HG03432 (cell line): Measurements from ENCODE around the gene ADGRF5.

Experiments
- ATAC-seq: cut with Tn5 transposase; IDR thresholded peaks from one replicate; pipeline ENCODE4 v1.9.1; 2021; ENCODE audit warnings: mild to moderate bottlenecking, moderate library complexity; ENCODE audit not compliant: unreplicated experiment

Gene ADGRF5, protein sequence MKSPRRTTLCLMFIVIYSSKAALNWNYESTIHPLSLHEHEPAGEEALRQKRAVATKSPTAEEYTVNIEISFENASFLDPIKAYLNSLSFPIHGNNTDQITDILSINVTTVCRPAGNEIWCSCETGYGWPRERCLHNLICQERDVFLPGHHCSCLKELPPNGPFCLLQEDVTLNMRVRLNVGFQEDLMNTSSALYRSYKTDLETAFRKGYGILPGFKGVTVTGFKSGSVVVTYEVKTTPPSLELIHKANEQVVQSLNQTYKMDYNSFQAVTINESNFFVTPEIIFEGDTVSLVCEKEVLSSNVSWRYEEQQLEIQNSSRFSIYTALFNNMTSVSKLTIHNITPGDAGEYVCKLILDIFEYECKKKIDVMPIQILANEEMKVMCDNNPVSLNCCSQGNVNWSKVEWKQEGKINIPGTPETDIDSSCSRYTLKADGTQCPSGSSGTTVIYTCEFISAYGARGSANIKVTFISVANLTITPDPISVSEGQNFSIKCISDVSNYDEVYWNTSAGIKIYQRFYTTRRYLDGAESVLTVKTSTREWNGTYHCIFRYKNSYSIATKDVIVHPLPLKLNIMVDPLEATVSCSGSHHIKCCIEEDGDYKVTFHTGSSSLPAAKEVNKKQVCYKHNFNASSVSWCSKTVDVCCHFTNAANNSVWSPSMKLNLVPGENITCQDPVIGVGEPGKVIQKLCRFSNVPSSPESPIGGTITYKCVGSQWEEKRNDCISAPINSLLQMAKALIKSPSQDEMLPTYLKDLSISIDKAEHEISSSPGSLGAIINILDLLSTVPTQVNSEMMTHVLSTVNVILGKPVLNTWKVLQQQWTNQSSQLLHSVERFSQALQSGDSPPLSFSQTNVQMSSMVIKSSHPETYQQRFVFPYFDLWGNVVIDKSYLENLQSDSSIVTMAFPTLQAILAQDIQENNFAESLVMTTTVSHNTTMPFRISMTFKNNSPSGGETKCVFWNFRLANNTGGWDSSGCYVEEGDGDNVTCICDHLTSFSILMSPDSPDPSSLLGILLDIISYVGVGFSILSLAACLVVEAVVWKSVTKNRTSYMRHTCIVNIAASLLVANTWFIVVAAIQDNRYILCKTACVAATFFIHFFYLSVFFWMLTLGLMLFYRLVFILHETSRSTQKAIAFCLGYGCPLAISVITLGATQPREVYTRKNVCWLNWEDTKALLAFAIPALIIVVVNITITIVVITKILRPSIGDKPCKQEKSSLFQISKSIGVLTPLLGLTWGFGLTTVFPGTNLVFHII (N-terminal part only)

GRCh38 chr6:46921731-46922130 is at the start of gene ADGRF5:
Gene ADGRF5 (minus strand): TSS chr6:46921938. CDS start chr6:46906762, 15,176 bp downstream.
- ATAC-seq = no peak

GRCh38 chr6:46969206-46969605 is 47.5 kb upstream of the ADGRF5 start:
- ATAC-seq = no peak

- no peak for ATAC-seq
Observed at GRCh38 chr6:46967826-46968349, 46.1 kb upstream of the ADGRF5 start.

DNA sequence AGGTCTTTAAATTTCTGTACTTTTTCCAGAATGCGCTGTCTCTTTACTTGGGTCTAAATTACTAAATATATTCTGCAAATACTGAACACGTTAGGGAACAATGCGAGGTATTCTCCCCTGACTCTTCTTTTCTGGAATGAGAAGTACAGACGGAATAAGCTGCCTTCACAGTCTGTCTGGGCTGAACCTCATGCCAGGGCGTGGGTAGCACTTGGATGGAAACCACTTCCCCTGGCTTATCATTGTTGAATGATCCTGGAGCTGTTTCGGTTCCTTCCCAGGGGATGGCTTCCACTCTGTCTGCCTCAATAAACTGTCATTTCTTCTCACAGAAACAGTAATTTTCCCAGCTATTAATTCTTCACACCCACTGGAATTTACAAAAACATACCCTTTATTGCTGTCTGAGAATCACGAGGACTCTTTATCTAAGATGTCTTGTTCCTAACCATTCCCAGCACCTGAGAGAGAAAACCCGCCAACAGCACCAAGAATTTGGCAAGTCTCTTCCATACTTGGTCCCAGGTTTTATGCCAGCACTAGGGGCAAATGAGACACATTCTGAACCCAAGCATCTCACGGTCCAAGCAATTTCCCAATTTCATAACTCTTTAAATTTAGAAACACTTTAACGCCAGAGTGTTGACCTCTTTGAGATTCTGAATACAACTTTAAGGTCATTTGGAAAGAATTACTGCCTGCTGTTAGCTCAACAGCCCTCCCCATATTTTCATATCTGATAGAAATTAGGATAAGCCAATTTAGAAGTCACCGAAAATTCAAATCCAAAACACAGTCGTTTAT is 43.2 kb upstream of the ADGRF5 start:
- no peak for ATAC-seq

- no peak for ATAC-seq
Observed at GRCh38 chr6:46963626-46964025, 41.9 kb upstream of the ADGRF5 start.

- no peak for ATAC-seq
Observed at GRCh38 chr6:46963039-46963438, 41.3 kb upstream of the ADGRF5 start.

DNA sequence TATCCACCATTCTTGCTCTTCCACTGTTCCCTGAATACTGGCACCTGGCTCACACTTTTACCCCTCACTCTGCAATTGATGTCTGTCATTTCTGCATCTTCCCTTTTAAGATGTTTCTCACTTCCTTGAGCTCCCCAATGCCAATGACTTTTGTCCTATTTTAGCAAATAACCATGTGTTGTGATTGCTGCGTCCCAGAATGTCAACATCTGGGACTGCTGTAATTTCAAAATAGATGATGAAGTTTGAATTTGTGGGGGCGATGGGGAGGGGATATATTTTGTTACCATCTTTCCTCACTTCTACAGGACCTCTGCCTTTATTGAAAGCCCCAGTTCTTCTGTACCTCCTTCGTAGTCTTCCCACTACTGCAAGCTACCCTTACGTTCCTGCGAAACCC is 40.0 kb upstream of the ADGRF5 start:
- ATAC-seq = no peak

GRCh38 chr6:46961232-46961631 is 39.5 kb upstream of the ADGRF5 start:
- no peak for ATAC-seq

DNA sequence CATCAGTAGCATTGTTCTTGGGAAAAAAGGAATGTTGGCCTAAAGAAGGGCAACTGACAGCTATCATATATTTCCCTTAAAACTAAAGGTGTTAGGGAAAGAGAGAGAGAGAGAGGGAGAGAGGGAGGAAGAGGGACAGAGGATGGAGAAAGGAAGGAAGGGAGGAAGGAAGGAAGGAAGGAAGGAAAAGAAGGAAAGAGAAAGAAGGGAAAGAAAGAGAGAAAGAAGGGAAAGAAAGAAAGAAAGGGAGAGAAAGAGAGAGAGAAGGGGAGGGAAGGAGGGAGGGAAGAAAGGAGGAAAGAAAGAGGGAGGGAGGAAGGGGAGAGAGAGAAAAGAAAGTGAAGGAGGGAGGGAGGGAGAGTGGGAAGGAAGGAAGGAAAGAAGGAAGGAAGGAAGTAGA is 37.7 kb upstream of the ADGRF5 start:
- no peak for ATAC-seq

DNA sequence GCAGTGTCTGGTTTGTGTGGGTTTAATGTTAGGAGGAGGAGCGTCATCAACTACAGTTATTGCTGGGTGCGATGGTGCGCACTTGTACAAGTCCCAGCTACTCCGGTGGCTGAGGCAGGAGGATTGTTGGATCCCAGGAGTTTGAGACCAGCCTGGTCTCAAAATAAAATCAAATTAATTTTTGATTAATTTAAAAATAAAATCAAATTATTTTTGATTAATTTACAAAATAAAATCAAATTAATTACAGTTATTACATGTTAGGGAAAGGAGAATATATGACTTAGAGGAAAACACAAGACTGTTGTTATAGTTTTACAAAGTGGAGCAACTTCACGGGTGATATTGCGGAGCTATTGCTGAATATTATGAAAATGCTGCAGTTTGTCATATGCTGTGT is 34.7 kb upstream of the ADGRF5 start:
- ATAC-seq = no peak

DNA sequence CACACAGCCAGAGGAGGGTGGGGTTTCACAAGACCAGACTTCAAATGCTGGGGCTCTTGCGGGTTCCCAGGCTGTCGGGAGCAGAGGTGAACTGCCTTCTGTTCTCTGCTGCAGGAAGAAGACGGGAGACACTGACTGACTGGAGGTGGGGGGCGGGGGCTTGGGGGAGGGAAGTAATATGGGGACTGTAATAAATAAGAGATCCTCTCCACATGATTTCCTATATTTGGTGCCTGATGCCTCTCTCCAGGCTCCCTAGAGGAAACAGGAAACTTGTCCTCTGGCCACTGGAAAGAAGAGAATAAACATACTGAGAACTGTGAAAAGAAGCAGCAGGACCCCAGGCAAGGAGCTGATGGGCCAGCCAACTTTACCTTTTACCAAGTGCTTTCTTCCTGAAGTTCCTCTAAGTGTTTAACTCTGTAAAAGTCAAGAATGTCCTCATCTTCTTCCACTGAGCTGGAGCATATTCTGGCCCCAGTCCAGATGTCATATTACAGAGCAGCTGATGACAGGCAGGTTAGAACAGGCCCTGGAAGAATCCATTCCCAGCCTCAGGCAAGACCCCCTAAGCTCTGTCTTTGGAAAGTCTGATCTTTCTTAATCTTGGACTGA is 33.2 kb upstream of the ADGRF5 start:
- ATAC-seq = no peak

GRCh38 chr6:46953921-46954320 is 32.2 kb upstream of the ADGRF5 start:
- no peak for ATAC-seq

DNA sequence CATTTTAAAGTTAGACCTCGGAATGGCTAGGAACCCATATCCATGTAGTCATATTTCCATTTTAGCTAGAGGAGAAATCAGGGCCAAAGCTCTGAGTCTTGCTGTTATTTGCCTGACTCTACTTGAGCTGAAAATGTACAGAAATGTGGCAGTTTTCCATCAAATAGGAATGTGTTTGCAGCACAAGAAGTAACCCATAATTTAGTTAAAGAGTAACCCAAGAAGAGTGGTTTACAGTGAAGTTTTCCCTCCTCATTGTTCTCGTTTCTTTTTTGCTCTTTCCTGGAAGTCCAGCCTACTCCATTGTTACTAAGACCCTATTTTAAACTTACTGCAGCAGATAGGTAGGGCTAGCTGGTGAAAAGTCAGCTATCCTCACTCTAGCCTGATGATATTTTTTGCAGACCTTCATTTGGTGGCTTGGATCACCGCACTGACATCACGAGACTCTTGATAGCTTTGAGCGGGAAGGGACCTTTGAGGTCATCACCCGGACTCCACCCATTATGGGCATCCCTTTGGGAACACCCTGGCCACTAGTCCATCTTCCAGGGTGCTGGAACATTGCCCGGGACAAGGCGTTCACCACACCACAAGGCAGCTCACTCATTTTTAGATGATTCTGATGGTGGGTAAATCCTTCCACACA is 28.0 kb upstream of the ADGRF5 start:
- no peak for ATAC-seq

DNA sequence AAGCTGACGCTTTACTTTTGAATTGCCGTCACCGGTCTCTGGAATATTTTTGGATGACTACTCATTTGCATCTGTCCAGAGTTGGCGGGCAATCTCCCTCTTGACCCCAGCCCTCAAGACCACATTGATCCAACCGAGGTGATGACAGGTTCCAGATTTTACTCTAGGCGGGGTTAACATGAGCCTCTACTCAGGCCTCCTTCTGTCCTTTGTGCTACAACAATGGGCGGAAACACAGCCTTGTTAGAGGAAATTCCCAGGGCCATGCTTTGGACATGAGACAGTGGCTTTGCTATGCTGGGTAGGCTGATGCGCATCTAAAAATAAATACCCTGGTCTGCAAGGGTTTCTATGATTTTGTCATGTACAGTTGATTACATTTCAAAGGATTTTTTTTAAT is 27.0 kb upstream of the ADGRF5 start:
- no peak for ATAC-seq

DNA sequence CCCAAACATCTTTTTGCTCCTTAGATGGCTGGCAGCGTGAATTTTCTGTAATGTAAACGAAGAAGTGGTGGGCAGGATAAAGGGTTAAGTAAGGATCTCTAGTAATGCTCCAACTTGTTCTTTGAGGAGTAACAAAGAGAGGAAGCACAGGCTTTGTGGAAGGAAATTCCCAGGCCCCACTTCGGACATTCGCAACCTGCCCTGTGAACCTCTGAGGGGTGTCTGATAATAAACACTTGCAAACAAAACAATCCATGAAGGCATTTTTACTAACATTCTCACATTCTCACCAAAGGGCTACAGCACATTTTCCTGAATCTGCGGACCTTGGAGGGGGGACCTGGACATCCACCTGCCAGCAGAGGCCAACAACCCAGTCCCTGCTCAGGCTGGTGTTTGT is 25.8 kb upstream of the ADGRF5 start:
- no peak for ATAC-seq

DNA sequence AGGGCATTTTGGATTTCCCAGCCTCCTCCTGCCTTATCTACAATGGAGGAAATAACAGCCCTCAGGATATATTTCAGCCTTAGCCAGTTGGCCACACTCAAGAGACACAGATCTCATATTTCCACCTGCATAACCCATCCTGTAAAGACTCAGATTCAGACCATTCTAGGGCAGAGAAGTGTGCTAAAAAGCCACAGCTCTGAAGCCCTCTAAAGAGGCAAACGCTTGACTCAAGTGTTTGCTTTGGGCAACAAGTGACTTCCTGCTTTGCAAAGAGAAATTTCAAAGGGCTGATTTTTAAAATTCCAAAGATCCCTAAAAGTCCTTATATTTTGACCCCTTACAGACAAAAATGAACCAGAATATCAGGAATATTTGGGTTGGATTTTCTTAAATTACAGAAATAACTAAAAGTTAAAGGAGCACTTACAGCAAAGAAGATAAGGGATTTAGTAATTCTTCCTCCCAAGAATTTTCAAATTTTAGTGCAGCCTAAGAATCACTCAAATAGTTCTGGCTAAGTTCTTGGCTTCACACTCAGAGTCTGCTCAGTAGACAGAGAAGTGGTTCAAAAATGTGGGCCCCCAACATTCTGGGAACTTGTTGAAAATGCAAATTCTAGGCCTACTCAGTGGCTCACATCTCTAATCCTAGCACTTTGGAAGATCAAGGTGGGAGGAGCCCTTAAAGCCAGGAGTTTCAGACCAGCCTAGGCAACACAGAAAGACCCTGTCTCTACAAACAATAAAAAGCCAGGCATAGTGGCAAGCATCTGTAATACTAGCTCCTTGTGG is 18.9 kb upstream of the ADGRF5 start:
- ATAC-seq = no peak

- no peak for ATAC-seq
Observed at GRCh38 chr6:46937642-46938041, 15.9 kb upstream of the ADGRF5 start.

- ATAC-seq = no peak
Observed at GRCh38 chr6:46935687-46936086, 13.9 kb upstream of the ADGRF5 start.
